Measurements from ENCODE around the gene DAG1.

The DAG1 gene

GRCh38 chr3:49424816-49425215 is 45.3 kb upstream of the DAG1 start:
- no peak for ATAC-seq
- TF ChIP-seq ZFP3 (CRISPR knock-in tag; IDR thresholded peaks at IDR 0.05) (no peak), RARB (CRISPR knock-in tag; IDR thresholded peaks at IDR 0.05) (no peak), TOX (CRISPR knock-in tag; IDR thresholded peaks at IDR 0.05; ENCODE audit: borderline replicate concordance) (no peak), PATZ1 (CRISPR knock-in tag; IDR thresholded peaks at IDR 0.05; ENCODE audit: borderline replicate concordance) (no peak), ISL1 (CRISPR knock-in tag; IDR thresholded peaks at IDR 0.05) (no peak), OSR1 (CRISPR knock-in tag; IDR thresholded peaks at IDR 0.05) (no peak), ZC3H10 (CRISPR knock-in tag; IDR thresholded peaks at IDR 0.05) (no peak), CSRNP3 (CRISPR knock-in tag; IDR thresholded peaks at IDR 0.05) (no peak), ARNTL (CRISPR knock-in tag; IDR thresholded peaks at IDR 0.05; ENCODE audit: borderline replicate concordance, low read depth) (no peak), BACH2 (CRISPR knock-in tag; IDR thresholded peaks at IDR 0.05; ENCODE audit: borderline replicate concordance) (no peak), ZFP30 (CRISPR knock-in tag; IDR thresholded peaks at IDR 0.05) (no peak), ZNF565 (CRISPR knock-in tag; conservative IDR thresholded peaks at IDR 0.05; ENCODE audit: low read depth) (no peak), ESRRG (CRISPR knock-in tag; IDR thresholded peaks at IDR 0.05) (no peak), TSHZ2 (CRISPR knock-in tag; IDR thresholded peaks at IDR 0.05) (no peak), TCF4 (CRISPR knock-in tag; IDR thresholded peaks at IDR 0.05; ENCODE audit: borderline replicate concordance) (no peak), ZNF8 (CRISPR knock-in tag; IDR thresholded peaks at IDR 0.05) (no peak)

- ATAC-seq = no peak
- TF ChIP-seq CSDC2 (CRISPR knock-in tag; IDR thresholded peaks at IDR 0.05) (no peak), TOX (CRISPR knock-in tag; IDR thresholded peaks at IDR 0.05; ENCODE audit: borderline replicate concordance) (no peak)
These were observed 42.5 kb upstream of the DAG1 start for GRCh38 chr3:49427586-49427985.

- ATAC-seq = peak; percentile 42
- TF ChIP-seq ZNF565 (CRISPR knock-in tag; conservative IDR thresholded peaks at IDR 0.05; ENCODE audit: low read depth) = no peak
- no peak for TF ChIP-seq ZNF8 (CRISPR knock-in tag; IDR thresholded peaks at IDR 0.05)
- TF ChIP-seq ISL1 (CRISPR knock-in tag; IDR thresholded peaks at IDR 0.05) = no peak
- TF ChIP-seq RARB (CRISPR knock-in tag; IDR thresholded peaks at IDR 0.05) = no peak
- TF ChIP-seq CREB5 (CRISPR knock-in tag; IDR thresholded peaks at IDR 0.05; ENCODE audit: low read depth) = no peak
- TF ChIP-seq OSR1 (CRISPR knock-in tag; IDR thresholded peaks at IDR 0.05) = no peak
- TF ChIP-seq TCF4 (CRISPR knock-in tag; IDR thresholded peaks at IDR 0.05; ENCODE audit: borderline replicate concordance) = no peak
- TF ChIP-seq ESRRG (CRISPR knock-in tag; IDR thresholded peaks at IDR 0.05) = no peak
- no peak for TF ChIP-seq ZC3H10 (CRISPR knock-in tag; IDR thresholded peaks at IDR 0.05)
- TF ChIP-seq TSHZ2 (CRISPR knock-in tag; IDR thresholded peaks at IDR 0.05) = no peak
- TF ChIP-seq ARNTL (CRISPR knock-in tag; IDR thresholded peaks at IDR 0.05; ENCODE audit: borderline replicate concordance, low read depth) = no peak
- no peak for TF ChIP-seq SNAI2 (CRISPR knock-in tag; IDR thresholded peaks at IDR 0.05)
- TF ChIP-seq POU6F1 (CRISPR knock-in tag; IDR thresholded peaks at IDR 0.05; ENCODE audit: borderline replicate concordance, low read depth) = no peak
- TF ChIP-seq CSDC2 (CRISPR knock-in tag; IDR thresholded peaks at IDR 0.05) = no peak
- no peak for TF ChIP-seq PATZ1 (CRISPR knock-in tag; IDR thresholded peaks at IDR 0.05; ENCODE audit: borderline replicate concordance)
- no peak for TF ChIP-seq PPARA (CRISPR knock-in tag; IDR thresholded peaks at IDR 0.05; ENCODE audit: borderline replicate concordance)
- no peak for TF ChIP-seq TOX (CRISPR knock-in tag; IDR thresholded peaks at IDR 0.05; ENCODE audit: borderline replicate concordance)
- no peak for TF ChIP-seq CSRNP3 (CRISPR knock-in tag; IDR thresholded peaks at IDR 0.05)
These were observed 41.4 kb upstream of the DAG1 start for GRCh38 chr3:49428752-49429080.
